ENCODE measurements around the gene NRL. TPM values are rescaled to one million over a fixed set of nuclear protein-coding genes. Genes with fewer than 3 reads are reported as not detected.

NRL gene
- total RNA-seq, 1 donor from 2014 or later = 0.48 TPM

- Histone ChIP-seq H3K9me3 (ENCODE audit: insufficient read depth, low read depth, low read length) (no peaks in the 10 kb centered on the region), H3K27me3 (ENCODE audit: insufficient read depth, low read length) (no peaks in the 10 kb centered on the region), H4K20me1 (ENCODE audit: insufficient read depth, low read length) (no peaks in the 10 kb centered on the region), H3K4me2 (ENCODE audit: low read length) (no peak overlapping the region), H3K9ac (ENCODE audit: low read length) (no peak overlapping the region), H2AFZ (ENCODE audit: low read depth, low read length) (no peak overlapping the region), H3K36me3 (ENCODE audit: insufficient read depth, low read length) (no peaks in the 10 kb centered on the region), H3K4me1 (ENCODE audit: insufficient read depth, low read length) (no peaks in the 10 kb centered on the region), H3K79me2 (ENCODE audit: insufficient read depth, low read length) (no peaks in the 10 kb centered on the region), H3K4me3 (ENCODE audit: insufficient read depth, low read depth, low read length) (no peak overlapping the region), H3K27ac (ENCODE audit: low read depth, low read length) (no peak overlapping the region)
- Mint-ChIP-seq H3K27ac (ENCODE audit: unreplicated experiment) (no peak overlapping the region), H3K4me3 (ENCODE audit: unreplicated experiment) (no peak overlapping the region), H3K36me3 (ENCODE audit: low read depth, unreplicated experiment) (peaks cover 47% of the 10 kb centered on the region), H3K4me1 (ENCODE audit: low read depth, unreplicated experiment) (no peaks in the 10 kb centered on the region), H3K27me3 (ENCODE audit: low read depth, unreplicated experiment) (no peaks in the 10 kb centered on the region), H3K9me3 (ENCODE audit: unreplicated experiment) (no peaks in the 10 kb centered on the region)
- no peak for FAIRE-seq
- no peak for DNase-seq (ENCODE audit: low read depth)
- TF ChIP-seq EZH2 (IDR thresholded peaks at IDR 0.05; ENCODE audit: insufficient read depth, low read length) (no peak), CTCF (IDR thresholded peaks at IDR 0.05; ENCODE audit: insufficient read depth, low read depth, low read length) (no peak)
These were observed 13.7 kb downstream of the NRL start for GRCh38 chr14:24100982-24101494.

GRCh38 chr14:24100197-24100981 is 14.4 kb downstream of the NRL start:
- Mint-ChIP-seq H3K4me1 (ENCODE audit: low read depth, unreplicated experiment) (peaks cover 5% of the 10 kb centered on the region), H3K9me3 (ENCODE audit: unreplicated experiment) (no peaks in the 10 kb centered on the region), H3K27ac (ENCODE audit: unreplicated experiment) (no peak overlapping the region), H3K27me3 (ENCODE audit: low read depth, unreplicated experiment) (no peaks in the 10 kb centered on the region), H3K36me3 (ENCODE audit: low read depth, unreplicated experiment) (peaks cover 51% of the 10 kb centered on the region), H3K4me3 (ENCODE audit: unreplicated experiment) (no peak overlapping the region)
- Histone ChIP-seq H3K9ac (ENCODE audit: low read length) (no peak overlapping the region), H3K9me3 (ENCODE audit: insufficient read depth, low read depth, low read length) (no peaks in the 10 kb centered on the region), H4K20me1 (ENCODE audit: insufficient read depth, low read length) (no peaks in the 10 kb centered on the region), H3K4me1 (ENCODE audit: insufficient read depth, low read length) (no peaks in the 10 kb centered on the region), H3K4me3 (ENCODE audit: insufficient read depth, low read depth, low read length) (no peak overlapping the region), H2AFZ (ENCODE audit: low read depth, low read length) (no peak overlapping the region), H3K27ac (ENCODE audit: low read depth, low read length) (no peak overlapping the region), H3K27me3 (ENCODE audit: insufficient read depth, low read length) (no peaks in the 10 kb centered on the region), H3K4me2 (ENCODE audit: low read length) (no peak overlapping the region), H3K79me2 (ENCODE audit: insufficient read depth, low read length) (no peaks in the 10 kb centered on the region), H3K36me3 (ENCODE audit: insufficient read depth, low read length) (no peaks in the 10 kb centered on the region)
- DNase-seq (ENCODE audit: low read depth) (no peak), FAIRE-seq (no peak)
- TF ChIP-seq CTCF (IDR thresholded peaks at IDR 0.05; ENCODE audit: insufficient read depth, low read depth, low read length) (no peak), EZH2 (IDR thresholded peaks at IDR 0.05; ENCODE audit: insufficient read depth, low read length) (no peak)
